IMR-90 (cell line): ENCODE data around the gene CCDC97. TPM values are rescaled to one million over a fixed set of nuclear protein-coding genes. Genes with fewer than 3 reads are reported as not detected.

Experiments used
- ATAC-seq: fragments of 200-7000 bp; cut with Tn5 transposase; 2 replicates; pipeline ENCODE4 v1.9.1; 2020; ENCODE audit warnings: low read depth, mild to moderate bottlenecking, moderate library complexity
- BruUV-seq: library from RNA; stranded (reverse); fragments of 400-500 nt; replicated peaks from 2 replicates; lab custom pipeline; 2021; lab: Mats Ljungman, UMichigan
- CTCF ChIA-PET: fragments of 300-600 bp; formaldehyde crosslinking; extraction: SDS; loops from one replicate; lab custom pipeline; 2021; ENCODE audit warnings: antibody characterized with exemption; lab: Yijun Ruan, JAX
- POLR2A ChIA-PET: fragments of 300-600 bp; sonication (Branson Sonifier 250); formaldehyde crosslinking; loops from one replicate; lab custom pipeline; 2022; ENCODE audit warnings: antibody characterized with exemption; ENCODE audit not compliant: unreplicated experiment; lab: Charles Lee
- DNase-seq: peaks from one replicate; pipeline ENCODE4 v3.0.0; 2013
- H2AFZ ChIP-seq: replicated peaks from 2 replicates; pipeline ENCODE3; 2013; ENCODE audit warnings: low read length, mild to moderate bottlenecking; ENCODE audit not compliant: poor library complexity
- H2AK5ac ChIP-seq: 2 replicates; pipeline ENCODE4 v1.6.1; 2013; ENCODE audit warnings: low read depth, low read length, inconsistent platforms
- H2AK9ac ChIP-seq: replicated peaks from 2 replicates; pipeline ENCODE3; 2013; ENCODE audit warnings: mild to moderate bottlenecking, low read depth, low read length, moderate library complexity; ENCODE audit not compliant: poor library complexity
- H2BK120ac ChIP-seq: 2 replicates; pipeline ENCODE4 v1.6.1; 2013; ENCODE audit warnings: low read depth, low read length, inconsistent platforms
- H2BK15ac ChIP-seq: 3 replicates; pipeline ENCODE4 v1.6.1; 2013; ENCODE audit warnings: low read depth, low read length, inconsistent platforms
- H2BK20ac ChIP-seq: 2 replicates; pipeline ENCODE4 v1.6.1; 2013; ENCODE audit warnings: low read depth, mild to moderate bottlenecking, inconsistent platforms, low read length, moderate library complexity
- H2BK5ac ChIP-seq: 2 replicates; pipeline ENCODE4 v1.6.1; 2013; ENCODE audit warnings: mild to moderate bottlenecking, low read depth, low read length, inconsistent platforms; ENCODE audit not compliant: poor library complexity, severe bottlenecking
- H3K14ac ChIP-seq: replicated peaks from 2 replicates; pipeline ENCODE4 v1.6.1; 2013; ENCODE audit warnings: low read depth, low read length, inconsistent platforms
- H3K18ac ChIP-seq: 2 replicates; pipeline ENCODE4 v1.6.1; 2013; ENCODE audit warnings: low read depth, low read length, control low read depth
- H3K23ac ChIP-seq: 2 replicates; pipeline ENCODE4 v1.6.1; 2013; ENCODE audit warnings: low read depth, low read length, inconsistent platforms
- H3K27ac ChIP-seq: 2 replicates; pipeline ENCODE4 v1.5.1; 2013; ENCODE audit warnings: mild to moderate bottlenecking, control low read depth, low read length; ENCODE audit not compliant: insufficient read depth
- H3K27me3 ChIP-seq: 2 replicates; pipeline ENCODE4 v1.6.1; 2013; ENCODE audit warnings: low read length; ENCODE audit not compliant: control insufficient read depth, insufficient read depth
- H3K36me3 ChIP-seq: 2 replicates; pipeline ENCODE4 v1.6.1; 2013; ENCODE audit warnings: low read length, mixed read lengths; ENCODE audit not compliant: control insufficient read depth, insufficient read depth
- H3K4ac ChIP-seq: 2 replicates; pipeline ENCODE4 v1.6.1; 2013; ENCODE audit warnings: low read depth, low read length, inconsistent platforms
- H3K4me1 ChIP-seq: 2 replicates; pipeline ENCODE4 v1.6.1; 2013; ENCODE audit warnings: low read length, mixed read lengths; ENCODE audit not compliant: control insufficient read depth, insufficient read depth
- H3K4me2 ChIP-seq: 2 replicates; pipeline ENCODE4 v1.6.1; 2013; ENCODE audit warnings: low read depth, mild to moderate bottlenecking, control low read depth, low read length, moderate library complexity
- H3K4me3 ChIP-seq: 2 replicates; pipeline ENCODE4 v1.5.1; 2013; ENCODE audit warnings: low read depth, mild to moderate bottlenecking, control low read depth, low read length, moderate library complexity; ENCODE audit not compliant: insufficient read depth
- H3K56ac ChIP-seq: 2 replicates; pipeline ENCODE4 v1.6.1; 2013; ENCODE audit warnings: low read length, inconsistent platforms; ENCODE audit not compliant: insufficient read depth; ENCODE audit errors: extremely low read depth
- H3K79me1 ChIP-seq, 2 experiments: 2 replicates each; pipeline ENCODE4 v1.6.1; 2013; ENCODE audit warnings: low read length in 2 of 2, inconsistent platforms in 1 of 2, low read depth in 1 of 2
- H3K9ac ChIP-seq: 2 replicates; pipeline ENCODE4 v1.6.1; 2013; ENCODE audit warnings: low read depth, low read length, control low read depth
- H3K9me1 ChIP-seq: 2 replicates; pipeline ENCODE4 v1.6.1; 2013; ENCODE audit warnings: low read length, inconsistent platforms; ENCODE audit not compliant: insufficient read depth
- H3K9me3 ChIP-seq: 2 replicates; pipeline ENCODE4 v1.6.1; 2013; ENCODE audit warnings: low read length; ENCODE audit not compliant: control insufficient read depth, insufficient read depth
- H4K20me1 ChIP-seq: 2 replicates; pipeline ENCODE4 v1.6.1; 2013; ENCODE audit warnings: low read length, inconsistent platforms; ENCODE audit not compliant: insufficient read depth
- H4K5ac ChIP-seq: 2 replicates; pipeline ENCODE4 v1.6.1; 2013; ENCODE audit warnings: mild to moderate bottlenecking, low read depth, low read length, control low read depth
- H4K8ac ChIP-seq, 2 experiments: 2 replicates each; pipeline ENCODE4 v1.6.1; 2013; ENCODE audit warnings: low read depth in 2 of 2, low read length in 2 of 2, control low read depth in 1 of 2, inconsistent platforms in 1 of 2
- H4K91ac ChIP-seq: 2 replicates; pipeline ENCODE4 v1.6.1; 2013; ENCODE audit warnings: low read depth, low read length, inconsistent platforms; ENCODE audit not compliant: insufficient read depth
- CEBPB ChIP-seq: IDR thresholded peaks from 2 replicates; pipeline ENCODE4 v1.6.1; 2012; ENCODE audit warnings: low read depth, low read length, improper control_type of control experiment
- ELK1 ChIP-seq: fragments of 150-350 bp; IDR thresholded peaks from 2 replicates; pipeline ENCODE4 v1.6.1; 2016; ENCODE audit warnings: low read depth, mild to moderate bottlenecking, low read length, moderate library complexity, borderline replicate concordance
- MAFK ChIP-seq: IDR thresholded peaks from 2 replicates; pipeline ENCODE4 v1.6.1; 2012; ENCODE audit warnings: low read depth, low read length, improper control_type of control experiment
- RCOR1 ChIP-seq: IDR thresholded peaks from 2 replicates; pipeline ENCODE4 v1.6.1; 2012; ENCODE audit warnings: mild to moderate bottlenecking, low read length, improper control_type of control experiment; ENCODE audit not compliant: insufficient replicate concordance
- WGBS, 2 experiments: methylation state at CpG; one replicate each; pipeline versions ENCODE4 v1.1.5 to v1.1.7; 2013; ENCODE audit warnings: missing lambda C conversion rate in 2 of 2; ENCODE audit not compliant: insufficient read length in 1 of 2; ENCODE audit errors: extremely low coverage in 2 of 2; 5-methylcytosine and 5-hydroxymethylcytosine counted together
- dilution Hi-C: fragments of 300-500 bp; cut with HindIII; formaldehyde crosslinking; loops from one replicate; pipeline ENCODE4 v1.14.3; 2018; ENCODE audit warnings: low sequenced_read_pairs; ENCODE audit not compliant: unreplicated experiment
- in situ Hi-C: fragments of 300-500 bp; cut with MboI; formaldehyde crosslinking; loops from 3 replicates; pipeline ENCODE4 v1.14.3; 2019; ENCODE audit warnings: low sequenced_read_pairs, inconsistent platforms, mixed read lengths
- intact Hi-C: fragments of 100-400 bp; cut with micrococcal nuclease; formaldehyde crosslinking; loops from 2 replicates; pipeline ENCODE4 v1.10.0; 2022
- polyA plus RNA-seq, 3 experiments: library from polyadenylated mRNA; depleted of rRNA; stranded (reverse); fragments of >200 nt; gene quantifications; 2 replicates each; pipeline ENCODE4 v1.2.3, GENCODE V29; 2012; ENCODE audit warnings: low replicate concordance in 1 of 3
- total RNA-seq: library from RNA; depleted of rRNA; stranded (reverse); fragments of >200 nt; gene quantifications from 2 replicates; pipeline ENCODE4 v1.2.3, GENCODE V29; 2012

The CCDC97 gene
- total and polyA plus RNA-seq, 2 of the 4 experiments (the other 2 are of a cell fraction) = 4.1 to 11.0 TPM

- no peak overlapping the region for H3K23ac ChIP-seq
- no peak overlapping the region for H2BK5ac ChIP-seq
- peak; percentile 35 for DNase-seq
- H3K56ac ChIP-seq = no peak overlapping the region
- in situ Hi-C loops (no loop called here), dilution Hi-C loops (no loop called here), intact Hi-C loops (no loop called here)
- H3K27ac ChIP-seq = no peak overlapping the region
- ATAC-seq = peak; percentile 32
- no peak overlapping the region for H2AK9ac ChIP-seq
- peaks cover 22% of the 10 kb centered on the region for H4K20me1 ChIP-seq
- no peak overlapping the region for H3K9ac ChIP-seq
- no peak overlapping the region for H2BK120ac ChIP-seq
- TF ChIP-seq CEBPB (peak; percentile 97), MAFK (no peak), RCOR1 (no peak), ELK1 (no peak)
- H3K4me1 ChIP-seq = no peaks in the 10 kb centered on the region
- H3K9me1 ChIP-seq = no peaks in the 10 kb centered on the region
- no peak overlapping the region for H4K5ac ChIP-seq
- no TSS peak for BruUV-seq
- H3K79me1 ChIP-seq = peaks cover 52 to 68% of the 10 kb centered on the region in 2 experiments
- no peak overlapping the region for H2AK5ac ChIP-seq
- H4K91ac ChIP-seq = no peak overlapping the region
- no peak overlapping the region for H4K8ac ChIP-seq
- no peaks in the 10 kb centered on the region for H3K27me3 ChIP-seq
- POLR2A ChIA-PET = no interaction called here
- no peak overlapping the region for H2BK20ac ChIP-seq
- CTCF ChIA-PET = no interaction called here
- H3K18ac ChIP-seq = no peak overlapping the region
- no peak overlapping the region for H2AFZ ChIP-seq
- no peak overlapping the region for H3K14ac ChIP-seq
- no peaks in the 10 kb centered on the region for H3K9me3 ChIP-seq
- no CpG with 5 or more reads among the region's 3 CpGs for WGBS, 2 experiments
- H3K36me3 ChIP-seq = peaks cover 83% of the 10 kb centered on the region
- H2BK15ac ChIP-seq = no peak overlapping the region
- H3K4me3 ChIP-seq = no peak overlapping the region
- no peak overlapping the region for H3K4ac ChIP-seq
- H3K4me2 ChIP-seq = no peak overlapping the region
Measured at GRCh38 chr19:41276231-41276630, 33.7 kb upstream of the CCDC97 start.
